HG03025 (cell line): ENCODE measurements around the gene CDYL.

Source experiments
- ATAC-seq: cut with Tn5 transposase; IDR thresholded peaks from one replicate; pipeline ENCODE4 v1.9.1; 2021; ENCODE audit warnings: mild to moderate bottlenecking, moderate library complexity; ENCODE audit not compliant: unreplicated experiment, low FRiP score

The CDYL gene

GRCh38 chr6:4929097-4929718 lies 153.0 kb downstream of the CDYL start:
- ATAC-seq, result no peak

- no peak for ATAC-seq
Measured at GRCh38 chr6:4930025-4930691, 154.0 kb downstream of the CDYL start.

GRCh38 chr6:4931530-4932227 lies 155.5 kb downstream of the CDYL start:
- no peak for ATAC-seq

- no peak for ATAC-seq
Measured at GRCh38 chr6:4932228-4932903, 156.2 kb downstream of the CDYL start.

GRCh38 chr6:4935486-4935885 lies 159.3 kb downstream of the CDYL start:
- ATAC-seq, result no peak

DNA sequence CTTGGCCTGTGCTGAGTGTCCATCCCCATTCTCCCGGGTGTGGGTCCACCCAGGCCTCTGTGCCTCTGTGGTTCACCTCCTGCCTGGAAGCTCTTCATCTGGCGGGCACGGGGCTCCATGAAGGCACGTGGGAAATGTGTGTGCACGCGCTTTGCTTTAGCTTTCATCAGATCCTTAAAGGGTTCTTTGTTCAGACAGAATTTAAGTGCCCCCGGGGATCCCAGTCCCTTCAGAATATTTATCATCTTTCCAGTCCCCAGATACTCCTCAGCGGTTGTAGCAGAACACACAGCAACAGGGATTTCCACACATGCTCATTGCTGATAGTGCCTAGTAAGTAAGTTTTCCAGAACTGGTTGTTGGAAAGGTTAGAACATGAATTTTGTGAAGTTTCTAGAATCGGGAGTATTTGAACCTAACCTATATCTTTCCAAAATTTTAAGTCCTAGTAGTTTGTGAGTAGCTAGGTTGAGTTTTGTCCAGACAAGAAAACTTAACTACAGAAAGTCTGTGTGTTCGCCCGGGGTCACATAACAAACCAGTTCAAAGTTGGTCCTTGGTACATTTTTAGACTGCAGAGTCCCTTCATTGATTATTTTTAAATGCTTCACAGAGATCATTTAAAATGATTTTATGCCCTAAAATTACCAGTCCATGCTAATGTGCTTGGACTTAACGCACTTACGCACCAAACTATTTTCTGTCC lies 159.9 kb downstream of the CDYL start:
- ATAC-seq, result no peak

DNA sequence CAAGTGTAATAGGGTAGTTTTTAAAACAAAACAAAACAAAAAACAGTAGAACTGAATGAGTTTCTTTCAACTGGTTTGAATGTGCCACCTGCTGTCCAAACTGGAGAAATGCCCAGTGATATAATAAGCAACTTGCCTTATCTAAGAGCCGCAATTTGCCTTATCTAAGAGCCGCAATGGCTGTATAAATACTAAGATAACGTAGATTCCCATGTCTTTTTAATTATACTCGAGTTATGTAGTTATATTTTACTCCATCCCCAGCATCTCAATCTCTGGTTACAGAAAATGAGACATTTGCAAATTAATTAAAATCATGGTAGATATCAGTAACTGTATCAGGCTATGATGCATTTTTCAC lies 160.5 kb downstream of the CDYL start:
- ATAC-seq, result no peak

- no peak for ATAC-seq
Measured at GRCh38 chr6:4937414-4937813, 161.2 kb downstream of the CDYL start.

GRCh38 chr6:4939241-4939640 lies 163.0 kb downstream of the CDYL start:
- ATAC-seq, result no peak

- ATAC-seq, result no peak
Measured at GRCh38 chr6:4940416-4940815, 164.2 kb downstream of the CDYL start.

DNA sequence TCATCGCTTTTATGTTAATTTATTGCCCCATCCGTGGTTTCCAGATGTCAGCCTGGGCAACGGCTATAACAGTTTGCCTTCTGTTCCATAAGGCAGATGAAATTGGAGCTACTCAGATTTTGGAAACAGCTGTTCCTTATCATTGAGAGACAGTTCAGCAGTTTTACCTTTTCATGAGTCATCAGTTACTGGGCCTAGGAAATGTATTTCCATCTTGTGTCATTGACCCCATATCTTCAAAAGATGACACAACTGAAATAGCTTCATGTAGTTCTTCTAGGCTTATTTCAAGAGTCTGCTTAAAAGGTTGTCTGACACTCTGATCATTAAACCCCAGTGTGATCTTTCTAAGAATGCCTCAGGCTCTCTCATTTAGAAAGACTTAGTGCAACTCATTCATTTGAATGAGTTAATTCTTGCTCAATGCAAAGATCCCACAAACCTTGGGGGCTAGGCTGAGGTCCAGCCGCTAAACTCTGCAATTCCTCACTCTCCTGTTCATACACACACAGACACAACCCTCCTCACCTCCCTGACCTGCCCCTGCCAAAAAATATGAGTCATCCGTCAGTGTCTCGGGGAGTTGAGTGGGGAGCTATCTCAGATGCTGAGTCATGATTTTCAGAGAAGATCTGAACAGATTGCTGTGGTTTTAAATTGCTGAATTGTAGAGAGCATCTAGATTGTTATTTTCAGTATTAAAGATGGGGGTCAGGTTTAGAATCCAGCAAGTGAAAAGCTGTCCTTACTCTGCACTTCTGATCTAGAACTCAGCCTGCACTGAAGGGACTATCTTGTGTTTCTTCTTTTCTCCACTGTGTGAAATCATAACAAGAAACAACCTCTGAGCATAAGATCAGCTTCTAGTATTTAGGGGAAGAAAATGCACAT lies 165.8 kb downstream of the CDYL start:
- ATAC-seq, result no peak

DNA sequence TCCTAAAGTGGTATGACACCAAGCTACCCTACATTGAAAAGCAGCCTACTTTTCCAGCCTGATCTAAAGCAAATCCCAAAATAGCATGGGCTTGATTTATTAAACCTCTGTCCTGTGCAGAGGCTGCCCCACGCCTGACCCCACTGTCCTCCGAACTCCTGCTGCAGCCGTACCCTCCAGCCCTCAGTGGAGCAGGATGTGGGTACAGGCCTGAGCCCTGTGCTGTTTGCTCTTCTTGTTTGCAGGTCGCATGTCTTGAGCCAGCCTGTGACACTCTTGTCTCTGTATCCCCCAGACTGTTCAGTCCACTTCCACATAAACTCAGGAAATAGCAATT lies 166.4 kb downstream of the CDYL start:
- no peak for ATAC-seq

GRCh38 chr6:4943716-4944115 lies 167.5 kb downstream of the CDYL start:
- no peak for ATAC-seq

DNA sequence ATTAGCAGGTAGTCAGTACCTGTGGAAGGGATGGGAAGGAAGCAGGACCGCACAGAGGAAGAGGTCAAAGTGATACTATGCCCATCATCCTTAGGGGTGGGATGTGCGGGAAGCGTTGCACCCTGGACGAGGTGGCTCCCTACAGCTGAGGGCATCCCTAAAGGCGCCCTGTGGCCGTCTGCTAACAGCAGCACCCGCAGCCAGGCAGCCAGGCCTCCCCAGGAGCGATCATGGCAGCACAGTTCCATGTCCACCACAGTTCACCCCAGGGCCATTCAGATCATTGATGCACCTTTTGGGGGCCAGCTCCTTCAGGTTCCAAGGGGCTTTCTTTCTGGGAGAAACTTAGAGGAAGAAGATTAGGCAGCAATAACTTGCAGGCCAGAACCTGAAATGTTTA lies 168.1 kb downstream of the CDYL start:
- ATAC-seq, result no peak

DNA sequence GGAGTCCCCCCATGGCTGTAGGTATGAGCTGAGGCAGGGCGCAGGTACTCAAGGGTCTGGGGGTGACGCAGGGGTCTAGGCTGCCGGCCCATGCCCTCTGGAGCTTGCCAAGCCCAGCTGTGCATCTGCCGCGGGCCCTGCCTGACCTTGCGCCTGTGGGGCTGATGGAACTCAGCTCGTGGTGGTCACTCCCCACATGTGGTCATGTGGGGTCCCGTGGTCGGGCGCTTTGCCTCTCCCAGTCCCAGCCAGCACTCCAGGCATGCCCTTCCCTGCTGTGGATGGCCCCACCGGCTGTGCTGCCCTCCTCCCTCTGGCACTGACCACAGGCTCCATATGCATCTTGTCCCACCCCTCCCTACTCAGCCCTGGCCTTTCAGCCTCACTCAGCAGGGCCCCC lies 170.3 kb downstream of the CDYL start:
- no peak for ATAC-seq

DNA sequence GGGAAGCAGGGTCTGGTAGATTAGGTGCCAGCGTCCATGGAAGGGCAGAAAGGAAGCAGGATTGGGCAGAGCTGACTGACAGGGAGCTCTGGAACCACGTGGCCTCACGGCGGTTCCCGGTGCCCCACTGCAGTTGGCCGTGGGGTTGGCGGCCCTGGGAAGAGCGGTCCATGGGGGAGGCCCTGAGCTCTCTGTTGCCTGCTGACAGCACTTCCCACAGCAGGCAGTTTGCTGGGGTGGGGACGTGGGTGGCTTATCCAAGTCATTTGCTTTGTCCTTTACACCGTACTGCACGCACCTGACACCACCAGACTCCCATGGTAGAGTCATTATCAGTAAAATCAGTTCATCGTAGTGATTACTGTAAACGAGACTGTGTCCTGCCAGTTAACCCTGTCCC lies 171.5 kb downstream of the CDYL start:
- ATAC-seq, result no peak

DNA sequence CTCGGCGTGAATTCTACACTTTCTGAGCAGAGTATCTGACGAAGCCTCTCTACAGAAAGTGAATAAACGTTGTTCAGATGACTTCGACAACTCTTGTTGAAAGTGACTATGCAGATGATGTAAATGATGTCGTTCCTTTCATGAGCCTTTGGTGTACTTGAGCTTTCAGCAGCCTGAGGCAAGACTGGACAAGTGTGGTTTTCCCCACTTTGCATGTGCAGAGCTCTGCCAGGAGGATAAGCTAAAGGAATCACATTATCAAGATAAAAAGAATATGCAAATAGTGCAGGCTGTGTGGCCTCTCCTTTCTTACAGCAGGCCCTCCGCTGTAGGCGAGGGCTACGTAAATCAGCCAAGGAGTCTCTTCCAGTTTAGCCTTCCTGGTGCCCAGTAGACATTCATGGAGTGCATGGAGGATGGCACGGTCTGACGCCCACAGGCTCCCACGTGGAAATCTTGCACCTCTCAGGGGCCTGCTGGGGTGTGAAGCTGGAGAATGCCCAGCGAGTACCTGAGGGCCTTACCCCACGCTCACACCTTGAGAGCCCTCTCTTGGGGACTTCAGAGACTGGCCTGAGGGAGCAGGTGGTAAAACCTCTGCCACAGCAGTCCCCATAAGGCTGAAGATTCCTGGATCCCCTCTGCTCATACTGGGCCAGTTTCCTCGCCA lies 172.7 kb downstream of the CDYL start:
- no peak for ATAC-seq

DNA sequence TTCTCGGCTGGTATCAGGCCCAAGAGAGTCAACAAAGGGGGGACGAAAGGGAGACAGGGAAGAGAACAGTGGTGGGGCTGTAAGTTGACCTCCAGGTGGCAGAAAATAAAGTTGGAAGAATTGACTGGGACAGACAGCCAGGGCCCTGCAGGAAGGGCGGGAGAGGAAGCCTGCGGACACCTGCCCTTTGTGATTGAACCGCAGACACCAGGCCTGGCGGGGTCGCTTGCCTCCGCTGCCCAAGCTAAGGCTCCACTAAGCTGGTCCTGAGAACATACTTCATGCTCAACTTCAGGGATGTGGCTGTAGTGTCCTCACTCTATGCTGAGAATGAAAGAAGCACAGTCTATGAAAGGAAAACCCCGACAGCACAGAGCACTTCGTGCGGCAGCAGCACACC lies 173.9 kb downstream of the CDYL start:
- no peak for ATAC-seq

DNA sequence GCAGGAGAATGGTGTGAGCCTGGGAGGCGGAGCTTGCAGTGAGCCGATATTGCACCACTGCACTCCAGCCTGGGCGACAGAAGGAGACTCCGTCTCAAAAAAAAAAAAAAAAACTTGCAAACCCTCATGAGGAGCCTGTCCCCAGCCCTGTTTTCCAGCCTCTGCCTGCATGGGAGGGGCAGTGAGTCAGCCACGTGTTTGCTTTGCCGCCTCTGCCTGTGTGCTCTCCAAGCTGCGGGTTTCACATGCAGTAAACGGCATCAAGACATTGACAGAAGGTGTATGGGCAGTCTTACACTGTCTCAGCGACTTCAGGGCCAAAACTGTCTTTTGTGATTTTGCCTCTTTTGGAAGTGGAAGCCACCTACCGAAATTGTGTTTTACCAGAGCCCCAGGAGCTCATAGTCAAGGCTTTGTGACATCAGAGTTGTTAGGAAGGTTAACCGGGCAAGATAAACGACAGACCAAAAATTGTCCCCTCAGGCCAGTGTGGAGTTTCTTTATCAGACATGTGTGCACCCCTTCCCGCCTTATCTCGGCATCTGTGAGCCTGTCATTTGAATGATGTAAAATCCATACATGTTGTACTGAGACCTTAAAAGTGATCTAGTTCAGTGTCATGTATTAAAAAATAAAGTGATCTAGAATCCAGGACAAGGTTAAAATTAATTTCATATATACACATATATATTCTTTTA lies 174.8 kb downstream of the CDYL start:
- ATAC-seq, result no peak
